HUDEP-2 (cell line): Measurements from ENCODE around the gene ERCC6L.

Experiments used
- DNase-seq, 76 experiments: peaks; one replicate each; lab custom pipeline; 2025; ENCODE audit not compliant: unreplicated experiment in 76 of 76; lab: John Stamatoyannopoulos, UW

Gene ERCC6L, protein sequence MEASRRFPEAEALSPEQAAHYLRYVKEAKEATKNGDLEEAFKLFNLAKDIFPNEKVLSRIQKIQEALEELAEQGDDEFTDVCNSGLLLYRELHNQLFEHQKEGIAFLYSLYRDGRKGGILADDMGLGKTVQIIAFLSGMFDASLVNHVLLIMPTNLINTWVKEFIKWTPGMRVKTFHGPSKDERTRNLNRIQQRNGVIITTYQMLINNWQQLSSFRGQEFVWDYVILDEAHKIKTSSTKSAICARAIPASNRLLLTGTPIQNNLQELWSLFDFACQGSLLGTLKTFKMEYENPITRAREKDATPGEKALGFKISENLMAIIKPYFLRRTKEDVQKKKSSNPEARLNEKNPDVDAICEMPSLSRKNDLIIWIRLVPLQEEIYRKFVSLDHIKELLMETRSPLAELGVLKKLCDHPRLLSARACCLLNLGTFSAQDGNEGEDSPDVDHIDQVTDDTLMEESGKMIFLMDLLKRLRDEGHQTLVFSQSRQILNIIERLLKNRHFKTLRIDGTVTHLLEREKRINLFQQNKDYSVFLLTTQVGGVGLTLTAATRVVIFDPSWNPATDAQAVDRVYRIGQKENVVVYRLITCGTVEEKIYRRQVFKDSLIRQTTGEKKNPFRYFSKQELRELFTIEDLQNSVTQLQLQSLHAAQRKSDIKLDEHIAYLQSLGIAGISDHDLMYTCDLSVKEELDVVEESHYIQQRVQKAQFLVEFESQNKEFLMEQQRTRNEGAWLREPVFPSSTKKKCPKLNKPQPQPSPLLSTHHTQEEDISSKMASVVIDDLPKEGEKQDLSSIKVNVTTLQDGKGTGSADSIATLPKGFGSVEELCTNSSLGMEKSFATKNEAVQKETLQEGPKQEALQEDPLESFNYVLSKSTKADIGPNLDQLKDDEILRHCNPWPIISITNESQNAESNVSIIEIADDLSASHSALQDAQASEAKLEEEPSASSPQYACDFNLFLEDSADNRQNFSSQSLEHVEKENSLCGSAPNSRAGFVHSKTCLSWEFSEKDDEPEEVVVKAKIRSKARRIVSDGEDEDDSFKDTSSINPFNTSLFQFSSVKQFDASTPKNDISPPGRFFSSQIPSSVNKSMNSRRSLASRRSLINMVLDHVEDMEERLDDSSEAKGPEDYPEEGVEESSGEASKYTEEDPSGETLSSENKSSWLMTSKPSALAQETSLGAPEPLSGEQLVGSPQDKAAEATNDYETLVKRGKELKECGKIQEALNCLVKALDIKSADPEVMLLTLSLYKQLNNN

DNA sequence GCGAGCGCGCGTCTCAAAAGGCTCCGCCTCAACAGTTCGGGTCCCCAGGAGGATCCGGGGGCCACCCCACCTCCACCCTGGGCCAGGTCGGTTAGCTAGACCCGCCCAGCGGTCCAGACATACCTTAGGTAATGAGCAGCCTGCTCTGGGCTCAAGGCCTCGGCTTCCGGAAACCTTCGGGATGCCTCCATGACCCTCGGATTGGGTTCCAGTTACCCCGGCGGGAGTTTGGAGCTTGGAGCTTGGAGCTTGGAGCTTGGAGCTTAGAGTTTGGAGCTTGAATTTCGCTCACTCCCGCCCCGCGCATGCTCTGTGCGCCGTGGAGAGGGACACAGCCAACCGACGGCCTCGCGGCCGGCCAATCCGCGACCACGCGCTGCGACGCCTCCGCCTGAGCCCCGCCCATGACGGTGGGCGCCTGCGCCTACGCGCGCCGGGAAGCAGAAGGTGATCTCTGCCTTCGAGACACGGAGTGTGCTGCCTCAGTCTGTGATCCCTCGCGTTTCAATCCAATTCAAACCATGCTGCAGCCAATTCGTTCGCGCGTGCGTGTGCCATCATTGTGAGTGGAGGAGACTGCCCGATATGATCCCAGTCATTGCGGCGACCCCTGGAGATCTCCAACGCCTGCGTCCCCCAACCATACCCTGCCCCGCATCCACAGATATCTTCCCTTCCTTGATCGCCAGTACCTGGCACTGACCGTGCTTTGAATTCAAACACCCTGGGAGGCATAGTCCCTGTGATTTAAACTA lies at the start of gene ERCC6L:
Gene ERCC6L (minus strand): TSS at position 307 of the 755 bp plus-strand sequence. CDS start 116 bp downstream, at position 191.
- DNase-seq: peak in 75 of 76 experiments; percentile 2 to 86 (median 74)

DNA sequence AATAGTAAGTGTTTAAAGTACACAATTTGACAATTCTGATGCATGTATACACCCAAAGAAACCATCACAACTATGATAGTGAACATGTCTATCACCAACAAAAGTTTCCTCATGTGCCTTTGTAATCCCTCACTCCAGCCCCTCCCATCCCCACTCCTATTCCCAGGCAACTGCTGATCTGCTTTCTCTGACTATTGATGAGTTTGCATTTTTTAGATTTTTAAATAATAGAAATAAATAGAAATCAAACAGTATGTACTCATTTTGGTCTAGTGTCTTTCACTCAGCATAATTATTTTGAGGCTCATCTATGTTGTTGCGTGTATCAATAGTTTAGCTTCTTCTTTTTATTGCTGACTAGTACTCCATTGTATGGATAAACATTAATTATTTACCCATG lies 43.5 kb upstream of the ERCC6L start:
- no peak for DNase-seq

DNA sequence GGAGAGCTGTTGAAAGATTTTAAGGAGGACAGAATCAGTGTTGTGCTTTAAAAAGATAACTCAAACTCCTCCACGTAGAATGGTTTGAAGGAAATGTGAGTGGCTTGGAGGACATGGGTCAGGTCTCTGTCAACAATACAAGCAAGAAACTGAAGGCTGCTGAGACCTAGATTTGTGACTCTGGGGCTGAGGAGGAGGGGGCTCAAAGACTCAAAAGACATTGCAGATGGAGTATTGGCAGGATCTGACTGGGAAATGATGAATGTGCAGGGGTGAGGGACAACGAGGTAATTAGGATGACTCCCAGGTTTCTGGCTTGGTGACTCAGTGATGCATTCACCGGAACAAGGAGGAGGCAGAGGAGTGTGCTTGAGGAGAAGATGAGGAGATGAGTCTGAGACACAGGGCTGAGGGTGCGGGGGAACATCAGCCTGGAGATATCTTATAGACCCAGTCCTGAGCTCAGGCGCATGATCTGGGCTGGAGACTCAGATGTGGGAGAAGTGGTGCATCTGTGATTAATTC lies 41.6 kb upstream of the ERCC6L start:
- DNase-seq: peak in 9 of 76 experiments; percentile 0 to 23 (median 4)

DNA sequence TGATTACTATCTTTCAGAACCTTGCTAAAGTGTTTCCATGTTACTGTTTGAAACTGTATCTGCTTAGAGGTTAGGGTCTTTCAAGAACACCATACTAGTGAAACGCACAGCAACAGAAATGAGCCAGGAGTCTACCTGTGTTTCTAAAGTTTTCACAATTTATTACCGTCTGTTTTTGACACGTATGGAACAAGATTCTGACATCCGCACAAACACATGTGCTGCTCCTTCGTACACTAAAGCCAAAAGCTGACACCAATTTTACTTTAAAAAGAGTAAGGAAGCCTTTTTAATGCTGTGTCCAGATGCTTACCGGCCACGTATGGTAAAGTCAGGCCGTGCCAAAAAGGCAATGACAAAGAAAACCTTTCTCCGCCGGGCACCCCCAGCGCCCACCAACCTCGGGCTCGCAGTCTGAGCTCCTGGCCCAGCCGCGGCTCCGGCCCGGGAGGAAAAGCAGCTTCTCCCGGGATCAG lies 37.7 kb upstream of the ERCC6L start:
- DNase-seq: peak in 2 of 76 experiments; percentile 3 to 9

DNA sequence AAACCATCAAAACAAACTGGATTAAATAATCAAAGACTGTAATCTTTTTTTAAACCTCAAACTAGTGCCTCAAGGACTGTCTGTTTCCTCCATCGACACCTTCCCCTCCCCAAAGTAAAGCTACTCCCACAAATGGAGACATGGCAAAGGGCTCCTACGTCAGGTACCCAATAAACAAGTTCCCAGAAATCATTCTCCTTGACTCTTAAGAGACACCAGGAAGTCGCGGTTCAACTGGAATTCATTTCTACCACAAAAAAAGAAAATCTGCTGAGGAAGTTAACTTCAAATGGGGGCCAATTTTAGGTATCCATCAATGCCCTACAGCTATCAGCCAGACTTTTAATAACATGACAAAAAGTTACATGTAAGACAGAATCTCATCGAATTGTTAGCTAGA lies 35.7 kb upstream of the ERCC6L start:
- DNase-seq: no peak

DNA sequence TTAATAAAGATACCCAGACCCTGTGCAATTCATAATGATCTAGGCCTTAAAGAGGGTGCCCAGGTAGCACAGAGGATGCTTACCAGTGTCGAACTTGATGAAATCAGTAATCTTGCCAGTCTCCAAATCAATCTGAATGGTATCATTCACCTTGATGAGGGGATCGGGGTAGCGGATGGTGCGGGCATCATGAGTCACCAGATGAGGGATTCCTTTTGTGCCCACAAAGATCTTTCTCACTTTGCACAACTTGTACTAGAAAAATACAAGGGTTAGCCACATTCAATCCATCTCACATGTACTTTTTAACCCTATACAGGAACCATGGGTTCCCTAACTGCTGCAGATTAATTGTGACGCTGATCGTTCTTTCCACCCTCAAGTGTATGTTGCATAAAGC lies 34.9 kb upstream of the ERCC6L start:
- no peak for DNase-seq

DNA sequence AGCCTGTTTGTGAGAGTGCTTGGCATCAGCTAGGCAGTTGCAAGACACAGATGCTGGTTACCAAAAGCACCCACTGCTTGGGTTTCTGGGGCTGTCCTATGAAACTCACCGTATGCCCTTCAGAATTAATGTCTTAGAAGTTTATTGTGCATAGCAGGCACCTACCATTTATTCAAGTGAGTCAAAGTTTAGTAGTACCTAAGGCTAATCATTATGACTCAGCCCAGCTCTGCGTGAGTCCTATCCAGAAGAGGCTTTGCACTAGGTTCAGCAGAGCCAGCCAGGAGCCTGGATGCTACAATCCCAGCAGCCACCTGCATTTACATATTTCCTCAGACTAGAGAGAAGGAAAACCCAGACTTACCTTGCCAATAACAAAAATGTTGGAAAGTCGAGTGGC lies 34.0 kb upstream of the ERCC6L start:
- no peak for DNase-seq

DNA sequence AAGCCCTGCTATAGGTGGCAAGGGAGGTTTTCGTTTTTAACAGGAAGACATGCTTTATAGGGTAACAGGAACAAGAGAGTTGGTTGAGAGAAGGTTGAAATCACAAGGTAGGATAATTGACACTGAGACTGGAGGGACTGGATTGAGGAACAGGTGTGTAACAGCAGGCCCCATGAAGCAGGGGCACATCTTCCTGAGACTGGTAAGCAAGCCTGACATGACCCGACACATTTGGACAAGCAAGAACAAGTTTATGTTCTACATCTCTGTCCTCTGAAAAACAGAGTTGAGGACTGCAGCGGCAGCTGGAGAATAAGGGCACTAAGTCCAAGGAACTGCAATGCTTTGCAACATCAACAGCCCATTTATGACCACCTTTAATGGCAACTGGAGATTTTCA lies 33.0 kb upstream of the ERCC6L start:
- no peak for DNase-seq

DNA sequence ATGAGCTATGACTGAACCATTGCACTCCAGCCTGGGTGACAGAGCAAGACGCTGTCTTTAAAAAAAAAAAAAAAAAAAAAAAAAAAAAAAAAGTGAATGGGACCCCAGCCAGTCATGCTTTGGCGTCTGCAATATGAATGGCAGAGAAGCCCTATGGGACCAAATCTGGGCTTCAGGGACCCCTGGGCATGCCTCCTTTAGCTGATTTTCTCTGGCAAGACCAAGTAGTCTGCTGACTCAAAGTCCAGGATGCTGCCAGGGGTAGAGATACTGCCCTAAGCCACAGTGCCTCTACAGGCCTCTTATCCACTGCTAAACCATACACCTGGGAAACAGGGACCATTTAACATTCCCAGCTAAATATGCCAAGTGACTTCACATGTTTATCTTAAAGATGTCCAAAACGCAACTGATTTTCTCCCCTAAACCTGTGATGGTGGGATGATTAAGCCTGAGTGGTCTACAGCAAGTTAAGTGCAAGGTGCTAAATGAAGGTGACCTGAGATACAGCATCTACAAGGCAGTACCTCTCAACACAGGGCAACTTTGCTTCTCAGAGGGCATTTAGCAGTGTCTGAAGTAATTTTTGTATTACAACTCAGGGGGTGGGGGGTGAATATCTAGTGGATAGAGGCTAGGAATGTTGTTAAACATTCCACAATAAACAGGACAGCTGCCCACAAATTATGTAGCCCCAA lies 32.4 kb upstream of the ERCC6L start:
- peak in 2 of 76 experiments; percentile 0 to 1 for DNase-seq

DNA sequence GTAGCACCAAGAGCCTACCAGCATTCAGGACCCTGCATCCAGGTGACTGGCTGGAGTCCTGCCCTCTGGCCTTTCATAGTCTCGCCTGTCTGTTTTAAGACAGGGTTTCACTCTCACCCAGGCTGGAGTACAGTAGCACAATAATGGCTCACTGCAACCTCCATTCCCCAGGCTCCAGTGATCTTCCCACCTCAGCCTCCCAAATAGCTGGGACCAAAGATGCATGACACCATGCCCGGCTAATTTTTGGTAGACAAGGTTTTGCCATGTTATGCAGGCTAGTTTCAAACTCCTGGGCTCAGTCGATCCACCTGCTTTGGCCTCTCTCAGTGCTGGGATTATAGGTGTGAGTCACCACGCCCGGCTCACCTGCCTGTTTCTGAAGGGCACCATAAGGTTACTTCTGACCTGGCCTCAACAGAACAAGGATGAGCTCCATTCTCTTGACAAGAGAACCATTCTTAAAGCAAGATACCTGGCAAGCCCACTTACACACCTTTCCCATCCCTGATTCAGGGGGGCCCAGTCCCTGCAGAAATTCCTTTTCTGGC lies 31.6 kb upstream of the ERCC6L start:
- DNase-seq: no peak

DNA sequence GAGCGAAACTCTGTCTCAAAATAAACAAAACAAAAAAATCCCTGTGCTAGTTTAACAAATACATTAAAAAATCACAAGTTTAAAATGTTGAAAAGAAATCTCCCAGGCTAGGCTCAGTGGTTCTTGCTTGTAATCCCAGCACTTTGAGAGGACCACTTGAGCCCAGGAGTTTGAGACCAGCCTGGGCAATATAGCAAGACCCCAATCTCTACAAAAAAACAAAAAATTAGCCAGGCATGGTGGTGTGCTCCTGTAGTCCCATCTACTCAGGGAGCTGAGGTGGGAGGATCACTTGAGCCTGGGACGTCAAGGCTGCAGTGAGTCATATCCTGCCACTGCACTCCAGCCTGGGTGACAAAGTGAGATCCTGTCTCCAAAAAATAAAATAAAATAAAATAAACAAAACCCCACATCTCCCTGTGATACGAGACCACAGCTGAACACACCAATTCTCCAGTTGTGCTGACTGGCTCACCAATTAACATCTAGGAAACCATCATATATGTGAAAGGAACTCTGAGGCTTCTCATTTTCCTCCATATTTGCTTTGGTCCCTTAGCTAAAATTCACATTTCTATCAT lies 30.9 kb upstream of the ERCC6L start:
- DNase-seq: peak in 3 of 76 experiments; percentile 0 to 1 (median 0)

DNA sequence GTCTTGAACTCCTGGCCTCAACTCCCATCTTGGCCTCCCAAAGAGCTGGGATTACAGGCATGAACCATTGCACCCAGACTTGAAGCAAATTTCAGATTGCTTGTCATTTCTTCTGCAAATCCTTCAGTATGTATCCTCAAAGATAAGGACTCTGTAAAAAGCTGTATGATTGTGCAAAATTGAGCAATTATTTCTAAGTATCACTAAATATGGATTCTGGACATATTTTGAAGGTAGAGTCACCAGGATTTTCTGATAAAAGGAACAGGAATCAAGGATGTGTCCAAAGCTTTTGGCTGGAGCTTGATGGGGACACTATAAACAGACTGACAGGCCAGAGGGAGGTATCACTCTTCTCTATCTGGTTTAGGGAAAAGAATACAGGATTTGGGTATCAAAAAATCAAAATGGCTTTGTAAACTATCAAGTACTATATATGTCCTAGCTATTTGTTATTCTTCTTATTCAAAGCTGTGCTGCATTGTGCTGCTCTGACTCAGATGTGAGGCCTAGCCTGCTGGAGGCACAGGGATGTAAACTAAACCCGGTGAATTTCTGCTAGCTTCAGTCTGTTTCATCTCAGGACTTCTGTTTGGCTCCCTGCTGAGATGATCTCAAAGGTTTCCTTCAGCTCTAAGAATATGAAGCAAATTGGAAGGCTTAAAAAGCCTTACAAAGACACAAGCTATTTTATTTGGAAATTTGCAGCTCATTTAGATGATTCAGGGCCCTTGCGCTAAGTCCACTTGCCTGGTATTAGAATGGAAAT lies 30.0 kb upstream of the ERCC6L start:
- DNase-seq: no peak

DNA sequence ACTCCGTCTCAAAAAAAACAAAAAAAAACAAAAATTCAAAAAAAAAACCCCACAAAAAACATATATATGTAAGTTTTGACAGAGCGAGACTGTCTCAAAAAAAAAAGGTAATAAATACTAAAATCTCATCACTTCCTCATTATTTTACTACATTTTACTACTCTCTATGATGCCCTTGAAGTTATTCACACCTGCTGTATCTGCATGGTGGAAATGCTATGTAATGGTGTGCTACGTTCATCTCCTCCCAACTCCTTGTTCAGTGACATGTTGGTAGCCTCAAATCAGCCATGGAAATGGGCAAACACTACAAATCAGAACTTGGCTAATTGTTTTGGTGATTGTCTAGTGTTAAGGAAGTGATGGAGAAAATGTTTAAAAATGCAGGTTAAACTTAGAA lies 26.4 kb upstream of the ERCC6L start:
- no peak for DNase-seq

DNA sequence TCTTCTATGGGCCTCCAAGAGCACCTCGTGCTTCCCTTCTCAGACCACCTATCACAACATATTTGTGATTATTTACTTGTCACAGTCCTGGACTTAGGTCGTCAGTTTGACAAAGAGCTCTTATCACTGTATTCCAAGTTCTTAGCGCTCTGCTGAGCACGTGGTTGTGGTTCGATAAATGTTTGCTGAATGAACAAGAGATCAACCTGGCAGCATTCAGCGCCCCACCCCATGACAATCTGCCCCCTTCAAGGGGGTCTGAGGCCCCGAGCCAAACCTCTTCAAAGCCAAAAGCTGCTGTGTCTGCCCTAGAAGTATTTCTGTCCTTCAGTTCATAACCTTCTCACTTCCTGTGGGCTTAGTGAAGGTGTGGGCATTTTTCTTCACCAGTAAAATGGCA lies 23.2 kb upstream of the ERCC6L start:
- DNase-seq: peak in 56 of 76 experiments; percentile 0 to 53 (median 18)

DNA sequence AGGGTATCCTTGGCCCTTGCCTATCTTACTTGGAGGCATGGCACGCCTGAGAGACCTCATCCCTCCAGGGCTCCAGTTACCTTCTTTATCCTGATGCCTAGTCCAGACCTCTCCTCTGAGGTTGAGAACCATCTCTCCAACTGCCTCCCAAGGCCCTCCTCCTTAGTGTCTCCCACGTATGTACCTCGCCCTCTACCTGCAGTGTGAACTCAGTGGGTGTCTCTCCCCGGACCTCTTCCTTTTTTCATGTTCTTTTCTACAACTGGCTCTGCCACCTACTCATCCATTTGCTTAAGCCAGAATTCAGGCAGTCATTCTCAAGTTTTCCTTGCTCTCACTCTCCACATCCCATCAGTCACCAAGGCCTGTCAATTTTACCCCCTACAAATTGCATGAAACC lies 21.6 kb upstream of the ERCC6L start:
- DNase-seq: no peak

DNA sequence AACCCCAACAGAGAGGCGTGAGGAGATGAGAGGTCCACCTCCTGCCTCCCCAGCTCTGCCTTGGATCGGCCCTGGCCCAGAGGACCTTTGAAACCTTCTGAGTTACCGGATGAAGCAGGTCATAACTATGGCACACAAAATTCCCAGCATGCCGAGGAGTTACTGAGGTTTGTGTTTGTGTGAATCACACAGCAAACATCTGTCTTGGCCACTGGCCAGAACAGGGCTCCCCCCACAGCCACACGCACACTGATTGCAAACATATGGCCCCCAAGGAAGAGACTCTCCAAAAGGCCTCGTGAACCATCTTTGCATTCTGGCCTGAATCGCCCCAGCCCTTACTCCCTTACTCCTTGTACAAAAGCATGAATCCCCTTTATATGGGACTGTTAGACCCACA lies 19.3 kb upstream of the ERCC6L start:
- no peak for DNase-seq

DNA sequence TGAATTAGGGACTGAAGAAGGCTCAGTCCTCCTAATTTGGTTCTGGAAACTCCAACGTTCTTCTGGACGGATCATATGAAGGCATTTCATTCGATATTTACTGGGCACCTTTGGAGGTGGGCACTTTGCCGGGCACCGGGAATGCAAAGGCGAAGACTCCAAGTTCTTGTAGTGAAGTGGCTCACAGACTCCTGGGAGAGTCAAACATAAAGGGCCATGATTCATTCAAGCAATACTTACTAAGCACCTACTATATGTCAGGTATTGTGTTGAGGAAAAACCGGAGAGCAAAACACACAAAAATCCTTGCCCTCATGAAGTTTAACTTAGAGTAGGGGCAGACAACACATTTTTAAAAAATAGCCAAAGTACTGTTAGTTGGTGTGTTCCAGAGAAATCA lies 17.0 kb upstream of the ERCC6L start:
- DNase-seq: no peak

DNA sequence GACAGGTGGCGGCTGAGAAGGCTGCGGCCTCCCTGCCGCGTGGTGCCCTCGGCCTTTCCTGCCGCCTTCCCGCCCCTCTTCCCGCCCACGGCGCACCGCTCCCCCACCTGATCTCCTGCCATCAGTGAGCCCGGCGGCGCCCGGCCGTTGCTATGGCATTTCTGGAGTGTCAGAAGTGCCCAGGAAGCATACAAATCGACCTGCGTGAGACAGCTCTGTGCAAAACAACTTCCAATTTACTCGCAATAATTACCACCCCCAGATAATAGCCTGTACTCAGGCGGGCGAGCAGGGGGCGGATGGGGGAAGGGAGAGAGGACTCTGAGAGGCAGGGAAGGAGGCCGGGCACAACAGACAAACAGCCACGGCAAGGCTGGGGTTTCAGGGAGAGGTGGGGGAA lies 16.6 kb upstream of the ERCC6L start:
- no peak for DNase-seq
